Upper lobe of left lung (tissue), 4 donors: ENCODE data around the gene PRRX1.

Experiments used
- CTCF ChIP-seq, 6 experiments: fragments of 450-650 bp in 4 of 6; fragments of 200-600 bp in 2 of 6; sonication (generic) in 2 of 6; IDR thresholded peaks; one replicate each; pipeline ENCODE4 v1.5.1; 2016 to 2019; ENCODE audit warnings: antibody characterized with exemption in 6 of 6
- EP300 ChIP-seq, 4 donors: sonication (generic); formaldehyde crosslinking; IDR thresholded peaks; one replicate each; pipeline ENCODE4 v1.5.1; 2017; ENCODE audit warnings: antibody characterized with exemption in 4 of 4, control low read depth in 2 of 4
- POLR2AphosphoS5 ChIP-seq, 2 donors: sonication (generic); formaldehyde crosslinking; IDR thresholded peaks; one replicate each; pipeline ENCODE4 v1.5.1; 2017; ENCODE audit warnings: antibody characterized with exemption in 2 of 2

DNA sequence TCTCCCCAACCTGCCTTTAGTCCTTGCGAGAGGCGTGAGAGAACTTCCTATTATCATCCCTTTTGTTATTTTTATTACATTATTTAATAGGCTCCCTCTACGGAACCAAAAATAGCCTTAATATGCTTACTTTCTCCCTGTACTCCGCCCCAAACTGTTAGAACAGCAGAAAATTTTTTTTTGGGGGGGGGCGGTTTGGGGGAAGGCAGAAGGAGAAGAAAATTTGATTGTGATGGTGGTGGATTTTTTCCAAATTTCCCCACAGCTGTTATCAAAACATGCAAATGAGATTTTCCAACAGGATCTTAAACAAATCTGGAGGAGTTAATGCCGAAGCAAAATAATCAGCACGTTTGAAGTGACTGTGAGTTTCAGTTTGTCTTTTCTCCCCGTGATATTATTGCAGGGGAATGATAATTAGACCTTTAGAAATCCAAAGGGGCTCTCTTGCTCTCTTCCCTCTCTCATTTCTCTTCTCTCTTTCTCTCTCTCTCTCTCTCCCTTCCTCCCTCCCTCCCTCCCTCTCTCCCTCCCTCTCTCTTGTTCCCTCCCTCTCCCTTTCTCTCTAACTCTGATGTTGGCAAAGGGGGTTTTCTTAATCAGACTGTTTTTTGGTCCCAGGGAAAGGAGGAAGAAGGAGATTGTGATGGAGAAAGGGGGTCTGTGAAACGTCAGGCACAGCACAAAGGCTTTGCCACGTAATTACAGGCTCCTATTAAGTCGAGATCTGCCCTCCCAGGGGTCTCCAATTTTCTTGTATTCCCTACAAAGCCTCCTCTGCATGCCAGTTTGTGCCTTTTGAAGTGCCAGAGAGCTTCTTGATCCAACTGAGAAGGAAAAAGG is 1.1 kb upstream of the PRRX1 start:
- TF ChIP-seq POLR2AphosphoS5 (IDR thresholded peaks at IDR 0.05) = no peak
- TF ChIP-seq CTCF (IDR thresholded peaks at IDR 0.05) = no peak
- TF ChIP-seq EP300 (IDR thresholded peaks at IDR 0.05) = no peak
